NT2/D1 (cell line): ENCODE data around the gene YY1.

ENCODE experiments used
- DNase-seq: peaks from one replicate; pipeline ENCODE4 v3.0.0-alpha.2; 2011; ENCODE audit warnings: low read depth, low spot score
- H3K27me3 ChIP-seq: 2 replicates; pipeline ENCODE4 v1.6.0; 2011; ENCODE audit warnings: mild to moderate bottlenecking; ENCODE audit not compliant: insufficient read length, insufficient read depth
- H3K36me3 ChIP-seq: 2 replicates; pipeline ENCODE4 v1.6.1; 2011; ENCODE audit warnings: mild to moderate bottlenecking, low read length, mixed read lengths; ENCODE audit not compliant: insufficient read depth, insufficient read length
- H3K4me1 ChIP-seq: 2 replicates; pipeline ENCODE4 v1.5.1; 2011; ENCODE audit not compliant: insufficient read depth, insufficient read length
- H3K4me3 ChIP-seq: 2 replicates; pipeline ENCODE4 v1.5.1; 2011; ENCODE audit warnings: low read depth; ENCODE audit not compliant: insufficient read length
- H3K9ac ChIP-seq: 2 replicates; pipeline ENCODE4 v1.6.0; 2011; ENCODE audit warnings: low read depth; ENCODE audit not compliant: insufficient read length
- H3K9me3 ChIP-seq: 2 replicates; pipeline ENCODE4 v1.5.1; 2011; ENCODE audit warnings: mild to moderate bottlenecking, low read length; ENCODE audit not compliant: insufficient read depth
- SUZ12 ChIP-seq: IDR thresholded peaks from 2 replicates; pipeline ENCODE4 v1.6.1; 2011; ENCODE audit not compliant: insufficient read length, insufficient read depth; ENCODE audit errors: extremely low read depth
- YY1 ChIP-seq: IDR thresholded peaks from 2 replicates; pipeline ENCODE4 v1.6.1; 2011; ENCODE audit not compliant: insufficient read length, insufficient read depth
- ZNF274 ChIP-seq: IDR thresholded peaks from 2 replicates; pipeline ENCODE4 v1.6.1; 2011; ENCODE audit warnings: mild to moderate bottlenecking, low read depth, low read length

The YY1 gene

DNA sequence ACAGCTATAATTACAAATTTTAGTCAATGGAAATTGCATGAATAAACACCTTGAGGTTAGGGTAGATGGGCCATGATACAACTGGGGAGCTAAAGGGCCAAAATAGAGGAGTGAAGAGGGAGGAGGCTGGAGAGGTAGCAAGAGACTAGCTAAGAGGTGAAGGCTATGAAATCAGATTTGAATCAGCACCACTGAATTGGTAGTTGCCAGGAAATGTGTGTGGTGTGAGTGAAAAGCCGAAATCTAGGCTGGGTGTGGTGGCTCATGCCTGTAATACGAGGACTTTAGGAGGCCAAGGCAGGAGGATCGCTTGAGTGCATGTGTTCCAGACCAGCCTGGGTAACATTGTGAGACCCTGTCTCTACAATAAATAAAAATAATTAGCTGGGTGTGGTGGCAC, 22.7 kb downstream of the YY1 start:
- H3K9ac ChIP-seq = no peak overlapping the region
- H3K4me3 ChIP-seq = no peak overlapping the region

DNA sequence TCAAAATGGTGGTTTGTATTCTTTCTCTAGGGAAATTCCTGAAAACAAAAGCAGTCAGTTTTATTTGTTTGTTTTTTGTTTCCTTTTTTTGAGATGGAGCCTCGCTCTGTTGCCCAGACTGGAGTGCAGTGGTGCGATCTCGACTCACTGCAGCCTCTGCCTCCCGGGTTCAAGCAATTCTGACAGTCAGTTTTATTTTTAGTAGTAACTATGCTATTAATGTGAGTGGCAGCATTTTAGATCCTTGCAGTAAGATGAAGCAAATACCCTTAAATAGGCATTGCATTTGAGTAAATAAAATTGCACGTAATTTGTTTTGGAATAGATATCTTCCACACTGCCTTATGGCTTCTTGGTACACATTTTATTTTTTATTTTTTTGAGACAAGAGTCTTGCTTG, 23.6 kb downstream of the YY1 start:
- H3K27me3 ChIP-seq = no peaks in the 10 kb centered on the region

More for the DNA sequence above, 22.7 kb downstream of the YY1 start:
- Histone ChIP-seq H3K4me1 (no peaks in the 10 kb centered on the region), H3K9me3 (no peaks in the 10 kb centered on the region), H3K27me3 (no peaks in the 10 kb centered on the region), H3K36me3 (peaks cover 43% of the 10 kb centered on the region)
- no peak for DNase-seq
- TF ChIP-seq SUZ12 (no peak), YY1 (no peak), ZNF274 (no peak)

DNA sequence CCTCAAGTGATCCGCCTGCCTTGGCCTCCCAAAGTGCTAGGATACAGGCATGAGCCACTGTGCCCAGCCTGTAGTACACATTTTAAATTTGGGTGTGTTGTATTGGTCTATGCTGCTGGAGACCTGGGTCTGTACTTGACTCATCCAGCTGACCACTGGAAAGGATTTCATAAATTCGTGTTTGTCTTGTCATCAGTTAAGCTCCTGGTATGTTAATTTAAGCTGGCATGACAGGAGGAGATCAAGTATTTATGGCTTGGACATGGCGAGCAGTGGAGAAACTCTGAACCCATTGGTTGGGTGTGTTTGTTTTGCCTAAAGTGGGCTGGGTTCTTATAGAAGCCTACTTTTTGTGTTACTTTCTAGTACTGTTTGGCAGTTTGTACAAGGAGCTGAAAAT, 24.2 kb downstream of the YY1 start:
- H3K36me3 ChIP-seq = peaks cover 45% of the 10 kb centered on the region
- no peak overlapping the region for H3K9ac ChIP-seq
- H3K9me3 ChIP-seq = no peaks in the 10 kb centered on the region
- no peak overlapping the region for H3K4me3 ChIP-seq
- TF ChIP-seq YY1 (no peak), ZNF274 (no peak), SUZ12 (no peak)
- no peaks in the 10 kb centered on the region for H3K4me1 ChIP-seq
- no peaks in the 10 kb centered on the region for H3K27me3 ChIP-seq
- DNase-seq = no peak

More for the DNA sequence above, 23.6 kb downstream of the YY1 start:
- Histone ChIP-seq H3K36me3 (peaks cover 39% of the 10 kb centered on the region), H3K4me3 (no peak overlapping the region), H3K4me1 (no peaks in the 10 kb centered on the region), H3K9me3 (no peaks in the 10 kb centered on the region), H3K9ac (no peak overlapping the region)
- DNase-seq = no peak
- no peak for TF ChIP-seq SUZ12
- no peak for TF ChIP-seq YY1
- TF ChIP-seq ZNF274 = no peak

DNA sequence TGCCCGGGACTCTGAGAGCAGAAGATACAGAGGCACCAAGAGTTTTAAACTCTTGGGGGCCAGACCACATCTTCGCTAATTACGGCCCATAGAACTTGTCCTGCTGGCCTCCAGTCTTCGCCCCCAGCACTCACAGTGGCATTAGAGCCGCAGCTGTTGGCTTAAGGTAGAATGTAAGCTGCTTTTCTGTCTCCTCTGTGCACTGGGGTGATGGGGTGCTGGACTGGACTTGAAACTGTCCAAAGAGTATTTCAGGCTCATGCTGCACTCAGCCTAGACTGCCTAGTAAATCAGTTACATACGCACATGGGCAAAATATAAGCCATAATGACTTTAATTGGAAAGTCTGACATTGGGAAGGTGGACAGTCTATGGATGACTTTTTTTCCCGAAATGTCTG, 29.0 kb downstream of the YY1 start:
- Histone ChIP-seq H3K9ac (no peak overlapping the region), H3K4me1 (no peaks in the 10 kb centered on the region), H3K36me3 (peaks cover 43% of the 10 kb centered on the region), H3K27me3 (no peaks in the 10 kb centered on the region), H3K9me3 (no peaks in the 10 kb centered on the region), H3K4me3 (no peak overlapping the region)
- TF ChIP-seq ZNF274 (no peak), YY1 (no peak), SUZ12 (no peak)
- no peak for DNase-seq

DNA sequence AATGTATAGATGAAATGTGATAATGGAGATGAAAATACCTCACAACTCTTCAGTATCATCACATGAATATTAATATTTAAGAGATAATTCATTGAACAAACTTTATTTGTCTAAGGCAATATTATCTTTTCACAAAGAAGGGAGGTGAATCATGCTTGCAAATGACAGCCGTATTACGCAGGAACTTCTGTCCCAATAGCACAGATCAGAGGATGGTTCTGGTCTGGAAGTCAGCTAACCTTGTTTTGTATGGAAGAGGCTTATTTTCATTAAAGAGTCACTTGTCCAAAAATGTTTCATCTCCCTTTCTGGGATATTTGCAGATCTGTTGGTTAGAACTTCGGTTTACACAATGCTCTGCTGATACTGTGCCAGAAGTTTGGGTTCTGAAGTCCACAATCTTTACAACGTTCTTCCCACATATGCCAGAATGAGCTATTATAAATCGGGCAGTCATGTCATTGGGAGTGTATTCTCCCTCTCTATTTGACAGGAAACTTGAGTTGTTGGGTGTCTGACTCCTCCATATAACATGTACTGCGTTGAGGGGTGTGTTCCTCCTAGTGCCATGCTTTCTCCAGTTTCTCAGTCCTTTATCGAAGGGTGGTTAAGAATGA, 29.8 kb downstream of the YY1 start:
- no peak for DNase-seq
- H3K36me3 ChIP-seq = peaks cover 39% of the 10 kb centered on the region
- no peak overlapping the region for H3K9ac ChIP-seq
- H3K4me1 ChIP-seq = no peaks in the 10 kb centered on the region
- no peaks in the 10 kb centered on the region for H3K9me3 ChIP-seq
- TF ChIP-seq SUZ12 (no peak), YY1 (no peak), ZNF274 (no peak)
- no peaks in the 10 kb centered on the region for H3K27me3 ChIP-seq
- H3K4me3 ChIP-seq = no peak overlapping the region

DNA sequence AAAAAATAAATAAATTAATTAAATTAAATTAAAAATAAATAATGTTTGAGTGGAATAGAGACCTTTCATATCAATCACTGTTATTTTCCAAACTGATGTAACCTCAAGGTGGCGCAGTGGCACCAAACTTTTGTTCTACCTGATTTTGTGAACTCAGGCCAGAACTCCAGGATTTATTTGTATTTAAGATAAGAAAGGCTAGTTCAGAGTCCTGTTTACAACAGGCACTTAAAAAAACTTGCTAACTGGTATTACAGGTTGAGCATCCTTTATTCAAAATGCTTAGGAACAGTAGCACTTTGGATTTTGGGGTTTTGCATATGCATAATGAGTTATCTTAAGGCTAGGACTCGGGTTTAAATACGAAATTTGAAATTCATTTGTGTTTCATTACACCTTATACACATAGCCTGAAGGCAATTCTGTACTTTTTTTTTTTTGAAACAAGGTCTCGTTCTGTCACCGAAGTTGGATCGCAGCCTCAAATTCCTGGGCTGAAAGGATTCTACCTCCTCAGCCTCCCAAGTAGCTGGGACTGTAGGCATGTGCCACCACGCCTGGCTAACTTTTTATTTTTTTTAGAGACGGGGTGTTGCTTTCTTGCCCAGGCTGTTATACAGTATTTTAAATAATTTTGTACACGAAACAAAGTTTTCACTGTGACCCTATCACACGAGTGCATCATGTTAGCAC, 32.4 kb downstream of the YY1 start:
- no peaks in the 10 kb centered on the region for H3K27me3 ChIP-seq
- no peak overlapping the region for H3K9ac ChIP-seq
- TF ChIP-seq YY1 = no peak
- TF ChIP-seq SUZ12 = no peak
- no peak for TF ChIP-seq ZNF274
- DNase-seq = no peak
- H3K4me1 ChIP-seq = no peaks in the 10 kb centered on the region
- H3K9me3 ChIP-seq = no peaks in the 10 kb centered on the region
- H3K4me3 ChIP-seq = no peak overlapping the region
- H3K36me3 ChIP-seq = peaks cover 38% of the 10 kb centered on the region

DNA sequence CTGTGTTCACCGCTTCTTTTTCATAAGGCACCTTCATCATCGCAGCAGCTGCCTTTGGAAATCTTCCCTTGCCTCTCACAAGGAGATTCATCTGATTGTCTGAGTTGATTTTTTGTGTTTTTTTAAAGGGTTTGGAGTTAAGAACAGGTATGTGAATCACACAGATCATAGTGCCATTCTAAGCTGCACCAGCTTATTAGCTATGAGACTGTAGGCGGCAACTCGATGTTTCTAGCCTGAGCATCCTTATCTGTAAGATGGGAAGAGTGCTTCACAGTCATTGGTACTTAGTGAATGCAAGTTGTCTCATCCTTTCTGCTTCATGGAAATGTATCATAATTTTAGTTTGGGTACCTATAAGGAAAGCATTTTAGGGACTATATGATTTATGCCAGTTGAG, 35.3 kb downstream of the YY1 start:
- DNase-seq = no peak
- H3K27me3 ChIP-seq = no peaks in the 10 kb centered on the region
- peaks cover 43% of the 10 kb centered on the region for H3K36me3 ChIP-seq
- H3K4me3 ChIP-seq = no peak overlapping the region
- no peaks in the 10 kb centered on the region for H3K9me3 ChIP-seq
- H3K9ac ChIP-seq = no peak overlapping the region
- no peaks in the 10 kb centered on the region for H3K4me1 ChIP-seq
- TF ChIP-seq YY1 (no peak), ZNF274 (no peak), SUZ12 (no peak)
